Thyroid gland (tissue), 4 donors: Measurements from ENCODE around the gene CDH6.

Experiments
- POLR2A ChIP-seq, 2 donors: fragments of 450-650 bp; IDR thresholded peaks; one replicate each; pipeline ENCODE4 v1.6.1; 2017; ENCODE audit warnings: antibody characterized with exemption in 2 of 2, mild to moderate bottlenecking in 2 of 2, moderate library complexity in 1 of 2
- TF ChIP-seq, protein P1 (sequence below), 6 experiments: fragments of 200-600 bp in 3 of 6; fragments of 450-650 bp in 3 of 6; sonication (generic) in 3 of 6; IDR thresholded peaks; one replicate each; pipeline ENCODE4 v1.5.1; 2016 to 2019; ENCODE audit warnings: antibody characterized with exemption in 6 of 6, mild to moderate bottlenecking in 2 of 6, inconsistent platforms in 1 of 6, moderate library complexity in 1 of 6

DNA sequence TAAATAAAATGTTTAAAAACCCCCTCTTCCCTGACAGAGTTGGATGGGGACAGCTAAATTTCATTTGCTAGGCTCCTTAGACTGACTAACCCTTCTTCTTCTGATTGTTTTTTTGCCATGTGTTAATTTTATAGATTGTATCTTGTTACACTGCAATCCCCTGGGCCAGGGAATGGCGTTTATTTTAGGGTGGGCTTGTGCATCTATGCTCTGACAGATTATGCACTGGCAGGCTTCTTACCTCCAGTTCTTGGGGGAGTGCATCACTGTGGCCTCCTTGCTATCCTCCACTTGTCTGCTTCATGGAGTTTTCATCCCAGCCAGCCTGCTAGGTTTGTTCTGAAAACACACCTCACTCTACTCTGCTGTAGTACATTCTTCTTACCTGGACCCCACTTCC lies 178.6 kb downstream of the CDH6 start:
- TF ChIP-seq, protein P1, sequence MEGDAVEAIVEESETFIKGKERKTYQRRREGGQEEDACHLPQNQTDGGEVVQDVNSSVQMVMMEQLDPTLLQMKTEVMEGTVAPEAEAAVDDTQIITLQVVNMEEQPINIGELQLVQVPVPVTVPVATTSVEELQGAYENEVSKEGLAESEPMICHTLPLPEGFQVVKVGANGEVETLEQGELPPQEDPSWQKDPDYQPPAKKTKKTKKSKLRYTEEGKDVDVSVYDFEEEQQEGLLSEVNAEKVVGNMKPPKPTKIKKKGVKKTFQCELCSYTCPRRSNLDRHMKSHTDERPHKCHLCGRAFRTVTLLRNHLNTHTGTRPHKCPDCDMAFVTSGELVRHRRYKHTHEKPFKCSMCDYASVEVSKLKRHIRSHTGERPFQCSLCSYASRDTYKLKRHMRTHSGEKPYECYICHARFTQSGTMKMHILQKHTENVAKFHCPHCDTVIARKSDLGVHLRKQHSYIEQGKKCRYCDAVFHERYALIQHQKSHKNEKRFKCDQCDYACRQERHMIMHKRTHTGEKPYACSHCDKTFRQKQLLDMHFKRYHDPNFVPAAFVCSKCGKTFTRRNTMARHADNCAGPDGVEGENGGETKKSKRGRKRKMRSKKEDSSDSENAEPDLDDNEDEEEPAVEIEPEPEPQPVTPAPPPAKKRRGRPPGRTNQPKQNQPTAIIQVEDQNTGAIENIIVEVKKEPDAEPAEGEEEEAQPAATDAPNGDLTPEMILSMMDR (IDR thresholded peaks at IDR 0.05): no peak
- TF ChIP-seq POLR2A (IDR thresholded peaks at IDR 0.05): no peak
